ENCODE results near the gene TRNP1.

DNA sequence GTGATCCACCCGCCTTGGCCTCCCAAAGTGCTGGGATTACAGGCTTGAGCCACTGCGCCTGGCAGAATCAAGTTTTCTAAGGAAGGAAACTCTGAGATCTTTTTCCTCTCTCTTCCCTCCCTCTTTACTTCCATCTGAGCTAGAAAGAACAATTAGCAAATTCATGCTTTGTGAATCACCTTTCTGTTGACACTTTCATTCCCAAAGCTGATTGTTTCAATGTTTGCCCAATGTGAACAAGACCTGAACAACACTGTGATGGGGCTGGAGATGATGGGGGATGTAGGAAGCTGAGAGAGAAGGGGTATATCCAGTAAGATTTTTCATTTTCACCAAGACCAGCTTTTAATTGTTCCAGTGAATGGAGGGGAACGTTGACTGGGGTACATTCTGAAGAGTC lies 24.8 kb downstream of the TRNP1 start:
- no peak for TF ChIP-seq CHD1 (IDR thresholded peaks at IDR 0.05; ENCODE audit: low read depth, low read length)
- TF ChIP-seq RAD21 (IDR thresholded peaks at IDR 0.05; ENCODE audit: low read length): no peak
- TF ChIP-seq, protein P1, sequence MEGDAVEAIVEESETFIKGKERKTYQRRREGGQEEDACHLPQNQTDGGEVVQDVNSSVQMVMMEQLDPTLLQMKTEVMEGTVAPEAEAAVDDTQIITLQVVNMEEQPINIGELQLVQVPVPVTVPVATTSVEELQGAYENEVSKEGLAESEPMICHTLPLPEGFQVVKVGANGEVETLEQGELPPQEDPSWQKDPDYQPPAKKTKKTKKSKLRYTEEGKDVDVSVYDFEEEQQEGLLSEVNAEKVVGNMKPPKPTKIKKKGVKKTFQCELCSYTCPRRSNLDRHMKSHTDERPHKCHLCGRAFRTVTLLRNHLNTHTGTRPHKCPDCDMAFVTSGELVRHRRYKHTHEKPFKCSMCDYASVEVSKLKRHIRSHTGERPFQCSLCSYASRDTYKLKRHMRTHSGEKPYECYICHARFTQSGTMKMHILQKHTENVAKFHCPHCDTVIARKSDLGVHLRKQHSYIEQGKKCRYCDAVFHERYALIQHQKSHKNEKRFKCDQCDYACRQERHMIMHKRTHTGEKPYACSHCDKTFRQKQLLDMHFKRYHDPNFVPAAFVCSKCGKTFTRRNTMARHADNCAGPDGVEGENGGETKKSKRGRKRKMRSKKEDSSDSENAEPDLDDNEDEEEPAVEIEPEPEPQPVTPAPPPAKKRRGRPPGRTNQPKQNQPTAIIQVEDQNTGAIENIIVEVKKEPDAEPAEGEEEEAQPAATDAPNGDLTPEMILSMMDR (conservative IDR thresholded peaks at IDR 0.05; ENCODE audit: low read depth, low read length): no peak
- no peak for TF ChIP-seq CEBPB (IDR thresholded peaks at IDR 0.05; ENCODE audit: low read depth, low read length)
- no peak for TF ChIP-seq MXI1 (IDR thresholded peaks at IDR 0.05; ENCODE audit: borderline replicate concordance, low read depth, low read length)
- TF ChIP-seq POLR2A (IDR thresholded peaks at IDR 0.05; ENCODE audit: low read depth, low read length): no peak
- no peak for TF ChIP-seq RFX5 (IDR thresholded peaks at IDR 0.05; ENCODE audit: low read depth, low read length)
- TF ChIP-seq SMC3 (IDR thresholded peaks at IDR 0.05; ENCODE audit: low read depth, low read length): no peak
- no peak for TF ChIP-seq RCOR1 (IDR thresholded peaks at IDR 0.05; ENCODE audit: insufficient replicate concordance, low read length)
- TF ChIP-seq, protein P2, sequence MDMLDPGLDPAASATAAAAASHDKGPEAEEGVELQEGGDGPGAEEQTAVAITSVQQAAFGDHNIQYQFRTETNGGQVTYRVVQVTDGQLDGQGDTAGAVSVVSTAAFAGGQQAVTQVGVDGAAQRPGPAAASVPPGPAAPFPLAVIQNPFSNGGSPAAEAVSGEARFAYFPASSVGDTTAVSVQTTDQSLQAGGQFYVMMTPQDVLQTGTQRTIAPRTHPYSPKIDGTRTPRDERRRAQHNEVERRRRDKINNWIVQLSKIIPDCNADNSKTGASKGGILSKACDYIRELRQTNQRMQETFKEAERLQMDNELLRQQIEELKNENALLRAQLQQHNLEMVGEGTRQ (IDR thresholded peaks at IDR 0.05; ENCODE audit: low read depth, low read length): no peak
- TF ChIP-seq, protein P3, sequence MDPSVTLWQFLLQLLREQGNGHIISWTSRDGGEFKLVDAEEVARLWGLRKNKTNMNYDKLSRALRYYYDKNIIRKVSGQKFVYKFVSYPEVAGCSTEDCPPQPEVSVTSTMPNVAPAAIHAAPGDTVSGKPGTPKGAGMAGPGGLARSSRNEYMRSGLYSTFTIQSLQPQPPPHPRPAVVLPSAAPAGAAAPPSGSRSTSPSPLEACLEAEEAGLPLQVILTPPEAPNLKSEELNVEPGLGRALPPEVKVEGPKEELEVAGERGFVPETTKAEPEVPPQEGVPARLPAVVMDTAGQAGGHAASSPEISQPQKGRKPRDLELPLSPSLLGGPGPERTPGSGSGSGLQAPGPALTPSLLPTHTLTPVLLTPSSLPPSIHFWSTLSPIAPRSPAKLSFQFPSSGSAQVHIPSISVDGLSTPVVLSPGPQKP (IDR thresholded peaks at IDR 0.05; ENCODE audit: borderline replicate concordance, low read depth, low read length): no peak
